WTC11 (cell line): ENCODE data around the gene CXCL12.

ENCODE experiments used
- FOXP1 ChIP-seq: sonication (generic); formaldehyde crosslinking; IDR thresholded peaks from 2 replicates; pipeline ENCODE4 v1.8.0; 2022; ENCODE audit warnings: missing genetic modification reagents, mild to moderate bottlenecking, moderate library complexity, borderline replicate concordance
- TP53 ChIP-seq: sonication (generic); formaldehyde crosslinking; IDR thresholded peaks from 2 replicates; pipeline ENCODE4 v1.8.1; 2023; ENCODE audit warnings: mild to moderate bottlenecking, missing genetic modification reagents
- ZBTB21 ChIP-seq: sonication (generic); formaldehyde crosslinking; IDR thresholded peaks from 2 replicates; pipeline ENCODE4 v1.8.1; 2023; ENCODE audit warnings: mild to moderate bottlenecking, missing genetic modification reagents, borderline replicate concordance
- TF ChIP-seq, protein P1 (sequence below): sonication (generic); formaldehyde crosslinking; IDR thresholded peaks from 2 replicates; pipeline ENCODE4 v1.8.0; 2023; ENCODE audit warnings: missing genetic modification reagents
- TF ChIP-seq, protein P2 (sequence below): sonication (generic); formaldehyde crosslinking; IDR thresholded peaks from 2 replicates; pipeline ENCODE4 v1.8.0; 2022; ENCODE audit warnings: mild to moderate bottlenecking, missing genetic modification reagents

DNA sequence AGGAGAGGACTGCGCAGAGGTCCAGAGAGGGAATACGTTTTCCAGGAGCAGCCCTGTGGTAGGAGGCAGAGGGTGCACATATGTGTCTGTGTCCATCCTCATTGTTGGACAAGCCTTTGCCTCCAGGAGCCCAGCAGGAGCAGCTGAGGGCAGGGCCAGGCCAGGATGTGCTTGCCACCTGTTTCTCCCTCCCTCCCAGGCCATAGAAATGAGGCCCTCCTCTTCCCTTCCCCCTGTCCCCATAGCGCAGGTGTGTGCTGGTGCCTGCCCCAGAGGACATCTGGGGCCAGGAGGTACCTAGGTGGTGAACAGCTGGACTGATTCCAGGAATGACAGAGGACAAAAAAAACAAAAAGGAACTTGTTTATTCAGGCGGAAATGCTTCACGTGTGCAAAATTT lies 10.5 kb upstream of the CXCL12 start:
- TF ChIP-seq, protein P1, sequence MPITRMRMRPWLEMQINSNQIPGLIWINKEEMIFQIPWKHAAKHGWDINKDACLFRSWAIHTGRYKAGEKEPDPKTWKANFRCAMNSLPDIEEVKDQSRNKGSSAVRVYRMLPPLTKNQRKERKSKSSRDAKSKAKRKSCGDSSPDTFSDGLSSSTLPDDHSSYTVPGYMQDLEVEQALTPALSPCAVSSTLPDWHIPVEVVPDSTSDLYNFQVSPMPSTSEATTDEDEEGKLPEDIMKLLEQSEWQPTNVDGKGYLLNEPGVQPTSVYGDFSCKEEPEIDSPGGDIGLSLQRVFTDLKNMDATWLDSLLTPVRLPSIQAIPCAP (CRISPR knock-in tag): no peak
- TF ChIP-seq, protein P2, sequence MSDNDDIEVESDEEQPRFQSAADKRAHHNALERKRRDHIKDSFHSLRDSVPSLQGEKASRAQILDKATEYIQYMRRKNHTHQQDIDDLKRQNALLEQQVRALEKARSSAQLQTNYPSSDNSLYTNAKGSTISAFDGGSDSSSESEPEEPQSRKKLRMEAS (CRISPR knock-in tag): no peak
- no peak for TF ChIP-seq FOXP1 (CRISPR knock-in tag)
- TF ChIP-seq ZBTB21: no peak
- TF ChIP-seq TP53: no peak
